SU-DHL-6 (cell line): ENCODE data around the gene NPPA.

ENCODE experiments used
- EZH2phosphoT487 ChIP-seq: fragments of 200-600 bp; sonication (generic), shearing (Covaris generic); conservative IDR thresholded peaks from 2 replicates; pipeline ENCODE4 v1.6.1; 2018; ENCODE audit warnings: mild to moderate bottlenecking, antibody characterized with exemption, low read length, moderate library complexity, mixed read lengths
- TF ChIP-seq, protein P1 (sequence below): fragments of 200-600 bp; sonication (generic); IDR thresholded peaks from one replicate; pipeline ENCODE4 v1.5.1; 2017; ENCODE audit warnings: antibody characterized with exemption, mild to moderate bottlenecking, low read length, moderate library complexity; ENCODE audit not compliant: insufficient read depth, poor library complexity, severe bottlenecking

DNA sequence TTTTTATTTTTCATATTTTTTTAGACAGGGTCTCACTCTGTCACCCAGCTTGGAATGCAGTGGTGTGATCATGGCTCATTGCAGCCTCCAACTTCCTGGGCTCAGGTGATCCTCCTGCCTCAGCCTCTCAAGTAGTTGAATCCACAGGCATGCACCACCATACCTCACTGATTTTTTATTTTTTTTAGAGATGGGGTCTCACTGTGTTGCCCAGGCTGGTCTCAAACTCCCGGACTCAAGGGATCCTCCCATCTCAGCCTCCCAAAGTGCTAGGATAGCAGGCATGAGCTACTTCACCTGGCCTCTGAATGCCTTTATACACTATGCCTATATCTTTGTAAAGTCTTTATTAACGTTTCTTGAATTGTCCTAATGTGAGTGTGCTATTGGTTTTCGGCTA, 21.5 kb upstream of the NPPA start:
- TF ChIP-seq, protein P1, sequence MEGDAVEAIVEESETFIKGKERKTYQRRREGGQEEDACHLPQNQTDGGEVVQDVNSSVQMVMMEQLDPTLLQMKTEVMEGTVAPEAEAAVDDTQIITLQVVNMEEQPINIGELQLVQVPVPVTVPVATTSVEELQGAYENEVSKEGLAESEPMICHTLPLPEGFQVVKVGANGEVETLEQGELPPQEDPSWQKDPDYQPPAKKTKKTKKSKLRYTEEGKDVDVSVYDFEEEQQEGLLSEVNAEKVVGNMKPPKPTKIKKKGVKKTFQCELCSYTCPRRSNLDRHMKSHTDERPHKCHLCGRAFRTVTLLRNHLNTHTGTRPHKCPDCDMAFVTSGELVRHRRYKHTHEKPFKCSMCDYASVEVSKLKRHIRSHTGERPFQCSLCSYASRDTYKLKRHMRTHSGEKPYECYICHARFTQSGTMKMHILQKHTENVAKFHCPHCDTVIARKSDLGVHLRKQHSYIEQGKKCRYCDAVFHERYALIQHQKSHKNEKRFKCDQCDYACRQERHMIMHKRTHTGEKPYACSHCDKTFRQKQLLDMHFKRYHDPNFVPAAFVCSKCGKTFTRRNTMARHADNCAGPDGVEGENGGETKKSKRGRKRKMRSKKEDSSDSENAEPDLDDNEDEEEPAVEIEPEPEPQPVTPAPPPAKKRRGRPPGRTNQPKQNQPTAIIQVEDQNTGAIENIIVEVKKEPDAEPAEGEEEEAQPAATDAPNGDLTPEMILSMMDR = no peak
- no peak for TF ChIP-seq EZH2phosphoT487
